Measurements from ENCODE around the gene POC1A. TPM values are rescaled to one million over a fixed set of nuclear protein-coding genes. Genes with fewer than 3 reads are reported as not detected.

The POC1A gene
- total RNA-seq, 1 experiment from 2014 or later: 25.7 TPM

- DNase-seq (ENCODE audit: low read depth, low spot score): no peak
- Histone ChIP-seq H3K4me3 (ENCODE audit: low read depth in 2 of 2, low read length in 2 of 2) (no peak overlapping the region), H3K4me1 (ENCODE audit: control insufficient read depth, insufficient read depth, low read length) (peaks cover 8% of the 10 kb centered on the region), H3K27me3 (ENCODE audit: control insufficient read depth, insufficient read depth, low read length) (no peaks in the 10 kb centered on the region), H3K9me3 (ENCODE audit: control insufficient read depth, insufficient read depth, low read depth, low read length) (no peaks in the 10 kb centered on the region), H3K36me3 (ENCODE audit: control insufficient read depth, insufficient read depth, low read length) (no peaks in the 10 kb centered on the region), H3K27ac (ENCODE audit: low read length) (no peak overlapping the region)
- ChIA-PET POLR2A (no interaction called here), CTCF (no interaction called here)
- ATAC-seq: no peak
- in situ Hi-C loops (cut with HindIII; ENCODE audit: low pct_unique_long_range_greater_than_20kb, low sequenced_read_pairs): no loop called here
- intact Hi-C loops (cut with micrococcal nuclease; ENCODE audit: unreplicated experiment): no loop called here
- no TSS peak for BruUV-seq (replicated peaks)
- TF ChIP-seq, protein P1, sequence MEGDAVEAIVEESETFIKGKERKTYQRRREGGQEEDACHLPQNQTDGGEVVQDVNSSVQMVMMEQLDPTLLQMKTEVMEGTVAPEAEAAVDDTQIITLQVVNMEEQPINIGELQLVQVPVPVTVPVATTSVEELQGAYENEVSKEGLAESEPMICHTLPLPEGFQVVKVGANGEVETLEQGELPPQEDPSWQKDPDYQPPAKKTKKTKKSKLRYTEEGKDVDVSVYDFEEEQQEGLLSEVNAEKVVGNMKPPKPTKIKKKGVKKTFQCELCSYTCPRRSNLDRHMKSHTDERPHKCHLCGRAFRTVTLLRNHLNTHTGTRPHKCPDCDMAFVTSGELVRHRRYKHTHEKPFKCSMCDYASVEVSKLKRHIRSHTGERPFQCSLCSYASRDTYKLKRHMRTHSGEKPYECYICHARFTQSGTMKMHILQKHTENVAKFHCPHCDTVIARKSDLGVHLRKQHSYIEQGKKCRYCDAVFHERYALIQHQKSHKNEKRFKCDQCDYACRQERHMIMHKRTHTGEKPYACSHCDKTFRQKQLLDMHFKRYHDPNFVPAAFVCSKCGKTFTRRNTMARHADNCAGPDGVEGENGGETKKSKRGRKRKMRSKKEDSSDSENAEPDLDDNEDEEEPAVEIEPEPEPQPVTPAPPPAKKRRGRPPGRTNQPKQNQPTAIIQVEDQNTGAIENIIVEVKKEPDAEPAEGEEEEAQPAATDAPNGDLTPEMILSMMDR (IDR thresholded peaks at IDR 0.05): no peak
- TF ChIP-seq, protein P2, sequence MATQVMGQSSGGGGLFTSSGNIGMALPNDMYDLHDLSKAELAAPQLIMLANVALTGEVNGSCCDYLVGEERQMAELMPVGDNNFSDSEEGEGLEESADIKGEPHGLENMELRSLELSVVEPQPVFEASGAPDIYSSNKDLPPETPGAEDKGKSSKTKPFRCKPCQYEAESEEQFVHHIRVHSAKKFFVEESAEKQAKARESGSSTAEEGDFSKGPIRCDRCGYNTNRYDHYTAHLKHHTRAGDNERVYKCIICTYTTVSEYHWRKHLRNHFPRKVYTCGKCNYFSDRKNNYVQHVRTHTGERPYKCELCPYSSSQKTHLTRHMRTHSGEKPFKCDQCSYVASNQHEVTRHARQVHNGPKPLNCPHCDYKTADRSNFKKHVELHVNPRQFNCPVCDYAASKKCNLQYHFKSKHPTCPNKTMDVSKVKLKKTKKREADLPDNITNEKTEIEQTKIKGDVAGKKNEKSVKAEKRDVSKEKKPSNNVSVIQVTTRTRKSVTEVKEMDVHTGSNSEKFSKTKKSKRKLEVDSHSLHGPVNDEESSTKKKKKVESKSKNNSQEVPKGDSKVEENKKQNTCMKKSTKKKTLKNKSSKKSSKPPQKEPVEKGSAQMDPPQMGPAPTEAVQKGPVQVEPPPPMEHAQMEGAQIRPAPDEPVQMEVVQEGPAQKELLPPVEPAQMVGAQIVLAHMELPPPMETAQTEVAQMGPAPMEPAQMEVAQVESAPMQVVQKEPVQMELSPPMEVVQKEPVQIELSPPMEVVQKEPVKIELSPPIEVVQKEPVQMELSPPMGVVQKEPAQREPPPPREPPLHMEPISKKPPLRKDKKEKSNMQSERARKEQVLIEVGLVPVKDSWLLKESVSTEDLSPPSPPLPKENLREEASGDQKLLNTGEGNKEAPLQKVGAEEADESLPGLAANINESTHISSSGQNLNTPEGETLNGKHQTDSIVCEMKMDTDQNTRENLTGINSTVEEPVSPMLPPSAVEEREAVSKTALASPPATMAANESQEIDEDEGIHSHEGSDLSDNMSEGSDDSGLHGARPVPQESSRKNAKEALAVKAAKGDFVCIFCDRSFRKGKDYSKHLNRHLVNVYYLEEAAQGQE (IDR thresholded peaks at IDR 0.05; ENCODE audit: insufficient read depth in 1 of 2, low read depth in 2 of 2, low read length in 1 of 2): no peak
- TF ChIP-seq POLR2AphosphoS5 (IDR thresholded peaks at IDR 0.05; ENCODE audit: low read depth, low read length) (no peak), TCF7L2 (IDR thresholded peaks at IDR 0.05; ENCODE audit: low read depth, low read length) (no peak), SIN3A (IDR thresholded peaks at IDR 0.05; ENCODE audit: borderline replicate concordance, insufficient read depth, low read depth, low read length) (no peak)
Measured at GRCh38 chr3:52176180-52176752, 22.0 kb upstream of the POC1A start.

- H3K27ac ChIP-seq (ENCODE audit: low read length): no peak overlapping the region
- in situ Hi-C loops (cut with HindIII; ENCODE audit: low pct_unique_long_range_greater_than_20kb, low sequenced_read_pairs): no loop called here
- CTCF ChIA-PET: no interaction called here
Measured at GRCh38 chr3:52175416-52176179, 21.4 kb upstream of the POC1A start.

More at GRCh38 chr3:52175416-52176179, 21.4 kb upstream of the POC1A start:
- ATAC-seq (no peak), DNase-seq (ENCODE audit: low read depth, low spot score) (no peak)
- no peak for TF ChIP-seq SIN3A (IDR thresholded peaks at IDR 0.05; ENCODE audit: borderline replicate concordance, insufficient read depth, low read depth, low read length)
- no peak for TF ChIP-seq POLR2AphosphoS5 (IDR thresholded peaks at IDR 0.05; ENCODE audit: low read depth, low read length)
- TF ChIP-seq, protein P2 (IDR thresholded peaks at IDR 0.05; ENCODE audit: insufficient read depth in 1 of 2, low read depth in 2 of 2, low read length in 1 of 2): no peak
- no peak for TF ChIP-seq TCF7L2 (IDR thresholded peaks at IDR 0.05; ENCODE audit: low read depth, low read length)
- TF ChIP-seq, protein P1 (IDR thresholded peaks at IDR 0.05): no peak
- Histone ChIP-seq H3K4me1 (ENCODE audit: control insufficient read depth, insufficient read depth, low read length) (peaks cover 8% of the 10 kb centered on the region), H3K36me3 (ENCODE audit: control insufficient read depth, insufficient read depth, low read length) (no peaks in the 10 kb centered on the region), H3K9me3 (ENCODE audit: control insufficient read depth, insufficient read depth, low read depth, low read length) (no peaks in the 10 kb centered on the region), H3K27me3 (ENCODE audit: control insufficient read depth, insufficient read depth, low read length) (no peaks in the 10 kb centered on the region), H3K4me3 (ENCODE audit: low read depth in 2 of 2, low read length in 2 of 2) (no peak overlapping the region)
- POLR2A ChIA-PET: no interaction called here
- no TSS peak for BruUV-seq (replicated peaks)
- intact Hi-C loops (cut with micrococcal nuclease; ENCODE audit: unreplicated experiment): no loop called here

Measured in Panc1 (cell line).